ENCODE measurements around the gene DCAKD.

Gene DCAKD

GRCh38 chr17:45001310-45001709 lies 50.1 kb downstream of the DCAKD start:
- no peak for DNase-seq (ENCODE audit: low read depth)

DNA sequence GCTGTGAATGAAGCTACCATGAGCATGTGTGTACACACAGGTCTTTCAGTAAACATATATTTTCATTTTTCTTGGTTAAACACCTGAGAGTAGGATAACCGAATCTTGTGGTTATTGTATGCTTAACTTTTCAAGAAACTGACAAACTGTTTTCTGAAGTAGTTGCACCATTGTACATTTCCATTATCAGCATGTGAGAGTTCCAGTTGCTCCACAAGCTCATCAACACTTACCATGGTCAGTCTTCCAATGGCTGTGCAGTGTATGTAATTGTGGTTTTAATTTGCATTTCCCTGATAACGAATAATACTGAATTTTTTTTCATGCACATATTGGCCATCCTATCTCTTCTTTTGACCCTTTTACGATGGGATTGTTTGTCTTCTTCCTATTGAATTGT lies 52.0 kb downstream of the DCAKD start:
- DNase-seq (ENCODE audit: low read depth), result no peak

DNA sequence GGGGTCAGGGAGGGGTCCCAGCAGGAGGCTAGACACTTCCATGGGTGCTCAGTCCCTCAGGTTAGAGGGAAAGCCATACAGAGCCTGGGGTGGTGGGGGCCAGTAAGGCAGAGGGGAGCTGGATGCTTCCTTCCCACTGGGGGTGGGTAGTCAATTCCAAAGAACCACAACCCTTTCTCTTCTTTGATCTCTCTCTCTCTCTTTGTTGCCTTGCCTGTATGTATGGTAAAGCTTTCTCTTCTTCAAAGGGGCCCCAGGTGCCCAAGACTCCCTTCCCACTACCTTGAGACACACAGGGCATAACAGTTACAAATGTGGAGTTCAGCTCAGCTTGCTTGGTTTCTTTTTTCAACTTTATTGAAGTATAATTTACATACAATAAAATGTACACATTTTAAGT lies 52.8 kb downstream of the DCAKD start:
- DNase-seq (ENCODE audit: low read depth), result no peak

DNA sequence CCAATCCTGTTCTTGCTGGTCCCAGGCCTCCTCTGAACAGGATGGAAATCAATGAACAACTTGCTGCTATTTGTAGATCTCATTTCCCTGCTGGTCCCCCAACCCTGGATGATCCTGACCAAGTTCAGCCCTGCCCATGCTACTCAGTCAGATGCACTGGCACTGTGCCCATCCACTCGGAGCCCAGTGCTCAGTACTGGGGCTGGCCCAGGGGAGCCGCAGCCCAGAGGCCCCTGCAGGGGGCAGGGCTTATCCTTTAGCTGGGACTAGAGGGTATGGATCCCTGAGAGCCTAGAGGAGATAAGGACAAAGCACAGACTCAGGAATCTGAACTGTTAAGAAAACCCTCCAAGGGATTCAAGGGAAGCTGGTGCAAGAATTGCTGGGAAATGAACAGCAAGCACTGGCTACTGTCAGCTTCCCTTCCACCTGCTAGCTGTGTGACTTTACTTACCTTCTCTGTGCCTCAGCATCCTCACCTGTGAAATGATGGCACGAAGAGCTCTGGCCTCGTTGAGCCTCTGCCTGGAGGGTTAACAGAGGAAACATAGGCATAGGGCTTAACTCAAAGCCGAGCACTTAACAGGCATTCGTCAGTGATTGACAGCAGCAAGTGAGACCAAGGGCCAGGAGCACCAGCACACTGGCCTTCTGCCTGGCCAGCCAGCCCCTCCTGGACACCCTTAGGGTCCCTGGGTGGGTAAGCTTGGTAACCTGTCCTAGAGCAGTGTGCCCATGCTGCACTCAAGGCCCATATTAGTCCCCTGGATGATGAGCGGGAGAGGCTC lies 53.5 kb downstream of the DCAKD start:
- DNase-seq (ENCODE audit: low read depth), result no peak

- DNase-seq (ENCODE audit: low read depth), result no peak
Observed at GRCh38 chr17:44996304-44996703, 55.1 kb downstream of the DCAKD start.

GRCh38 chr17:44995436-44996001 lies 55.9 kb downstream of the DCAKD start:
- no peak for DNase-seq (ENCODE audit: low read depth)

- DNase-seq (ENCODE audit: low read depth), result no peak
Observed at GRCh38 chr17:44992242-44992939, 59.0 kb downstream of the DCAKD start.

DNA sequence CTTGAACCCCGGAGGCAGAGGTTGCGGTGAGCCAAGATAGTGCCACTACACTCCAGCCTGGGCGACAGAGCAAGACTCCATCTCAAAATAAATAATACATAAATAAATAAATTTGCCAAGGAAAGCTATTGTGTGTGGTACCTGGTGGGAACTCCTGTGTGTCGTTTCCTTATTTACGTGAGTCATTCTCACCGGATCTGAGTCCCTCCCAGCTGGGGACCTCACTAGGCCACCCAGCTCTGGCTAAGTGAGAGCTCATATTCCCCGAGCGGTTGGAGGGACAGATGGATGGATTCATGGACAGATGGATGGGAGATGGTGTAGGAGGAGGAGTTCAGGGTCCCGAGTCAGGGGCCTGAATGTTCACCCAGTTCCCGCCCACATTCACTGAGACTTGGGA lies 60.4 kb downstream of the DCAKD start:
- DNase-seq (ENCODE audit: low read depth), result no peak

GRCh38 chr17:44989552-44990138 lies 61.8 kb downstream of the DCAKD start:
- DNase-seq (ENCODE audit: low read depth), result no peak

GRCh38 chr17:44988044-44988942 lies 63.1 kb downstream of the DCAKD start:
- DNase-seq (ENCODE audit: low read depth), result no peak

DNA sequence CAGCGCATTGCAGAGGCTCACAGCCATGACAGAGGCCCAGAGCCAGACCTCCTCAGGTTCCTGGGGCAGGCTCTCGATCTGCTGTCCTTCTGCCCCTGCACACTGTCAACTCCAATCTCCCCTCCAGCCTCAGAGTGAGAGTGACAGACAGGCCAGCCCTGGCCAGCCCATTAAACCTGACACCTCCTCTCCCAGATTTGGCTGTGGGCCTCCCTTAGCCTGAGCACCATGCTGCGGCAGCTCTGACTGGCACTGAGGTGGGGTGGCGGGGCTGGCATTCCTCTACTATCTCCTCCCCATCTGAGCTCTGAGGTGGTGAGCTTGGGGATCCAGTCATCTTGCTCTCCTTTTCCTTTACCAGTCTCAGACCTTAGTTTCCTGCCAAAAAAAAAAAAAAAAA lies 67.9 kb downstream of the DCAKD start:
- DNase-seq (ENCODE audit: low read depth), result no peak

DNA sequence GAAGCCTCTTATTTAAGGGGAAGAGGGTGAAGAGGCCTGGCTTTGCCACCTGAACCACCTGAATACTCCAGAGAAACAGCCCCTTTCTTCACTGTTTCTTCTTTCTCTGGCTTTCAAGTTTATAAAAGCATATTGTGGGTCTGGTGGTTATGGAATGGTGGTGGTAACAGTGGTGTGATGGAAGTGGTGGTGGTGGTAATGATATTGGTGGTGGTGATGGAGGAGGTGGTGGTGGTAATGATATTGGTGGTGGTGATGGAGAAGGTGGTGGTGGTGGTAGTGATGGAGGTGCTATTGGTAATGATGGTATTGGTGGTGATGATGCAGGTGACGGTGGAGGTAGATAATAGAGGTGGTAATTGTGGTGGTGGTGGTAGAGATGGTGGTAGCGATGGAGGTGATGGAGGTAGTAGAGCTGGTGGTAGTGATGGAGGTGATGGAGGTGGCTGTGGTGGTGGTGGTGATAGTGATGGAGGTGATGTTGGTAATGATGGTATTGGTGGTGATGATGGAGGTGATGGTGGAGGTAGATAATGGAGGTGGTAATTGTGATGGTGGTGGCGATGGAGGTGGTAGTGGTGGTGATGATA lies 69.2 kb downstream of the DCAKD start:
- no peak for DNase-seq (ENCODE audit: low read depth)

DNA sequence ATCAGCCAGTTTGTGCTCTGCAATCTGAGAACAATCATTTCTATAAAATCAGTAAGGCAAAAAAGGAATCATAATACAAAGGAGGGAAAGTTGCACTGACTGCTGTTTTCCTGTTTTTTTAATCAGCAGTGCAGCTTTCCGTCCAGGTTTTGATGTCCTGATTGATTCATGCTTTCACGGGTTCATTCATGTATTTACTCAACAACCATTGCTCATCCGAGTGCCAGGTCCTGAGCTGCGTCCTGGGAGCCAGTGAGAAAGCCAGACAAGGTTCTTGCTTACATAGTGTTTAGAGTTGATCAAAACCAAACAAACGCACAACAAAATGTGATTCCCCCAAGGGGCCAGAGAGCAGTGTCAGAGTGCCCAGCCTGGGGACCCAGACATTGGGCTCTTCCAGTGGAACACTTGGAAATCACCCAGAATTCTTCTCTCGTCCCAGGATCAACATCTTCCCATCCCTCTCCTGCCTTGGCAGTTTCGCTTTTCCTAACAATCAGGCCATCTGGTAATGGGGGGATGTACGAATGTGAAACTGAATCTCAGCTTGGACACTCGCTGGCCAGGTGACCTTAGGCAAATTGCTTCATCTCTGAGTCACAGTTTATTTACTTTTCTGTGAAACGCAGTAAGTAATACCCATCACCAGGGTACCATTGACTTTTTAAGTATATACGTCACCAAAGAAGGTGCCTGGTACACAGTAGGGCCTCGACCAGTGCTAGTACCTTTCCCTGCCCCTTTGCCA lies 70.0 kb downstream of the DCAKD start:
- DNase-seq (ENCODE audit: low read depth), result no peak

- DNase-seq (ENCODE audit: low read depth), result no peak
Observed at GRCh38 chr17:44979426-44979995, 71.9 kb downstream of the DCAKD start.

DNA sequence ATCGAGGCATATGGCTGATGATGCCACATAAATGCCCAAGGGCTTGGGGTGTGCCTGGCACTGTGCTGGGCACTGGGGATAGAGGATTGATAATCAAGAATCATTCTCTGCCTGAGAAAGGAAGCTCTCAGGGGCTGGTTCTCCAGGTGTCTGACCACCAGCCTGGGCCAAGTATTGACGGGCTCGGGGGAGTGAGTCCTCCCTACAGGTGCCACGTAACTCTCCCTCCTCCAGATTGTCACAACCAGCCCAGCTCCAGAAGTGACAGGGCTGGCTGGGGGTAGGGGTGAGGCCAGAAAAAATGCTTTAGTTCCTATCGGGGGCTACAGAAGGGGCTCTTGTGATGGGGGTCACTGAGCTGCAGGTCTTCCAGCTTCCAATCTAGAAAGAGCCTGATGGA lies 72.6 kb downstream of the DCAKD start:
- DNase-seq (ENCODE audit: low read depth), result no peak

DNA sequence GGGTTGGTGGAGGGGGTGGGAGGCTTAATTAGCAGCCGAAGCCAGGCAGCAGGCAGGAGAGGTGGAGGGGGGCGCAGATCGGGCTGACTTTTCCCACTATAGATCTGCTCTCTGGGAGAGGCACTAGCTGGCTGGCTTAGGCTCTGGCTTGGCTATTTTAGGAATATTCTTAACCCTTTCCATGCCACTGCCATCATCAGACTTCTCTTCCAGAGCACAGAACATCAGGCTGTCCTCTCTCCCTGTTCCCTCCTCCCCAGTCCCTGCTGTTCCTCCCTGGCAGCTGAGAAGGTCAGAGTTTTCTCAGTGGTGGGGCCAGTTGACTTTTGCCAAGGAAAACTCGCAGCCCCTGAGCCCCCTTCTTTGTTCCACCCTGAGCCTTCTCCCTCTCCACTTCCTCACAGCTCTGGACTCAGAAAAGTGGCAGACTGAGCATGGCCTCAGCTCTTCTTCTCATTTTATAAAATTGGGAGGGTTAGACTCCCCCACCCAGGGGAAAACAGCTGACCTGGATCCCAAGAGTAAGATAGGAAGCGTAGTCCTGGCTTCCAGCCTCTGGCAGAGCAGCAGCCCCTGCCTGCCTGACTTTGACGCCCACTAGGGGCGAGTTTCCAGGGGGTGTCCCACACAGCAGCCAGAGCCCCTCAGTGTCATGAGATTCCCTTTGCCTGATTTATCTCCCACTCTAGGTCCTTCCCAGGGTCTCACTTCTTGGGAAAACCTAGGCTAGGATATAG lies 73.5 kb downstream of the DCAKD start:
- no peak for DNase-seq (ENCODE audit: low read depth)

DNA sequence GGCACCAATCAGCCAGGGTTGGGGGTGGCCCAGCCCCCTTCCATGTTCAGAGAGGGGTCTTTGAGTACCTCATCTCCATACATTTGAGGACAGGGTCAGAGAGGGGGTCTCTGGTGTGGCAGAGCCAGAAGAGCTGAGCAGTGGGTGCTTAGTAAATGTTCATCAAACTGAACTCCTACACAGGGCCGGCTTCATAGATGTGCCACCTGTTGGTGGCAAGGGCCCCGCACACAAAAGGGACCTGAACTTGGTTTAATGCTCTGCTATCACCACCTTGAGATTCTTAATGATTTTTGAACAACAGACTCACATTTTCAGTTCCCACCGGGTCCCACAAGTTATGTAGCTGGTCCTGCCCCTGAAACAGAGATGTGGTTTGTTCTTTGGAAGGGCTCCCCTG lies 74.4 kb downstream of the DCAKD start:
- DNase-seq (ENCODE audit: low read depth), result no peak

DNA sequence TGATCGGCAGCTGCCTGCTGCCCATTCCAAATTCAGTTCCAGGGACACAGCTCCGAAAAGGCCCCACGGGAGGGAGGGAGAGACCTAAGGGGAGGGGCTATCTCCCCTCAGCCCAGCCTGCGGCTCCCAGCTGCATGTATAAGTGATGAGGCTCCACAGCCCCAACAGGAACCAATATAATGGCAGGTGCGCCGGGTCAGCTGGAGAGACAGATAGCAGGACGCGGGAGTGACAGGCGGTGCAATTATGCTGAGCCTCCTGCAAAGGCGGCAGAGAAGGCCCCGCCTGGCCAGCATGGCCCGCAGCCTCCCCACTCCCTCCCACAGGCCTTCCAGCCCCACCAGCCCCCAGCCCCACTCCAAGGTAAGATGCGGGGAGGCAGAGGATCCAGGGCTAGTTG lies 75.2 kb downstream of the DCAKD start:
- no peak for DNase-seq (ENCODE audit: low read depth)

Measured in stromal cell of bone marrow (primary cell).